ENCODE results near the gene IL11RA. TPM values are rescaled to one million over a fixed set of nuclear protein-coding genes. Genes with fewer than 3 reads are reported as not detected.

Gene IL11RA
- total RNA-seq, 5 donors from 2014 or later (not counting 1 experiment from before 2014, with no cell fraction given): 166 to 220 (median 180) TPM

- Histone ChIP-seq H3K4me3 (ENCODE audit: control insufficient read depth in 1 of 2, extremely low read depth in 1 of 2, low read length in 1 of 2) (peak within 1 kb of the TSS; percentile 77 to 88), H3K36me3 (ENCODE audit: control insufficient read depth in 2 of 2, extremely low read depth in 1 of 2, insufficient read depth in 1 of 2, low read length in 1 of 2) (peaks cover 10 to 27% of the 10 kb centered on the region in 2 donors), H3K27ac (ENCODE audit: low read length) (peak within 1 kb of the TSS; percentile 38), H3K9me3 (no peaks in the 10 kb centered on the region), H3K4me1 (ENCODE audit: control insufficient read depth in 1 of 2, extremely low read depth in 1 of 2, insufficient read depth in 2 of 2, low read length in 2 of 2) (peaks cover 6 to 33% of the 10 kb centered on the region in 2 experiments), H3K27me3 (replicated peaks in 1 of 2; ENCODE audit: control insufficient read depth in 2 of 2, extremely low read depth in 1 of 2, insufficient read depth in 2 of 2, low read length in 1 of 2) (peaks cover 2 to 42% of the 10 kb centered on the region in 2 experiments)
- 4% methylated on average over 41 of the region's 43 CpGs for WGBS (ENCODE audit: insufficient coverage)
- Mint-ChIP-seq H3K4me3 (peak within 1 kb of the TSS; percentile 93 to 97 (median 95)), H3K36me3 (peaks cover 28% of the 10 kb centered on the region), H3K27me3 (peaks cover 20 to 33% of the 10 kb centered on the region in 2 donors), H3K9me3 (no peaks in the 10 kb centered on the region), H3K27ac (peak within 1 kb of the TSS; percentile 38 to 86), H3K4me1 (peaks cover 31 to 32% (median 32%) of the 10 kb centered on the region in 3 donors)
- DNase-seq: peak; percentile 71 to 96 (median 91)
- ChIA-PET CTCF (interaction anchor here (0.5 to 2.5 kb wide), 14 partner anchors 8 to 956 kb away, joined by 3 to 31 read pairs (median 4); partner anchors contain the start of genes CCL27 (in 1 of the 2), GALT (in 1 of the 2), MYORG (in 1 of the 2) and RPP25L (in 1 of the 2)), POLR2A (interaction anchor here in 1 of 2 donors (0.6 to 1.7 kb wide), 3 partner anchors 14 to 432 kb away, joined by 6 to 10 read pairs (median 9); partner anchors contain the start of gene SIGMAR1)
- peak; percentile 98 to 99 (median 99) for ATAC-seq (replicated peaks in 1 of 4)
Measured at GRCh38 chr9:34620061-34620994, 31.7 kb upstream of the IL11RA start, which contains the start of gene DCTN3. DCTN3 (minus strand) TSS chr9:34620495; CDS start chr9:34620464, 31 bp downstream.

GRCh38 chr9:34623374-34624235 lies 28.4 kb upstream of the IL11RA start:
- no peaks in the 10 kb centered on the region for H3K9me3 ChIP-seq
- ChIA-PET CTCF (interaction anchor here in 1 of 2 donors (0.6 to 0.8 kb wide), 2 partner anchors 12 to 107 kb away, joined by 3 read pairs; no protein-coding TSS in a partner anchor), POLR2A (interaction anchor here in 1 of 2 donors (0.7 kb wide), 1 partner anchor 38 kb away, joined by 5 read pairs; no protein-coding TSS in a partner anchor)
- H3K27ac Mint-ChIP-seq: no peak overlapping the region
- H3K4me3 ChIP-seq (ENCODE audit: control insufficient read depth in 1 of 2, extremely low read depth in 1 of 2, low read length in 1 of 2): peak overlapping the region in 1 of 2 donors; percentile 7
- H3K36me3 ChIP-seq (ENCODE audit: control insufficient read depth in 2 of 2, extremely low read depth in 1 of 2, insufficient read depth in 1 of 2, low read length in 1 of 2): no peaks in the 10 kb centered on the region
- peaks cover 46 to 63% of the 10 kb centered on the region in 2 donors for H3K27me3 Mint-ChIP-seq
- no peaks in the 10 kb centered on the region for H3K36me3 Mint-ChIP-seq
- H3K4me1 Mint-ChIP-seq: peaks cover 38 to 43% (median 38%) of the 10 kb centered on the region in 3 donors
- peaks cover 12 to 72% of the 10 kb centered on the region in 2 experiments for H3K27me3 ChIP-seq (replicated peaks in 1 of 2; ENCODE audit: control insufficient read depth in 2 of 2, extremely low read depth in 1 of 2, insufficient read depth in 2 of 2, low read length in 1 of 2)
- peaks cover 9 to 44% of the 10 kb centered on the region in 2 experiments for H3K4me1 ChIP-seq (ENCODE audit: control insufficient read depth in 1 of 2, extremely low read depth in 1 of 2, insufficient read depth in 2 of 2, low read length in 2 of 2)
- no peak for ATAC-seq (replicated peaks in 1 of 4)
- peak overlapping the region in 2 of 3 donors; percentile 21 to 46 for H3K4me3 Mint-ChIP-seq
- 14% methylated on average over 52 of the region's 63 CpGs for WGBS (ENCODE audit: insufficient coverage)
- H3K27ac ChIP-seq (ENCODE audit: low read length): no peak overlapping the region
- peak in 1 of 35 experiments; percentile 14 for DNase-seq
- no peaks in the 10 kb centered on the region for H3K9me3 Mint-ChIP-seq

- 32% methylated on average over 39 of the region's 39 CpGs for WGBS (ENCODE audit: insufficient coverage)
- Histone ChIP-seq H3K27ac (ENCODE audit: low read length) (no peak overlapping the region), H3K4me3 (ENCODE audit: control insufficient read depth in 1 of 2, extremely low read depth in 1 of 2, low read length in 1 of 2) (no peak overlapping the region), H3K4me1 (ENCODE audit: control insufficient read depth in 1 of 2, extremely low read depth in 1 of 2, insufficient read depth in 2 of 2, low read length in 2 of 2) (peaks cover 6 to 48% of the 10 kb centered on the region in 2 experiments), H3K36me3 (ENCODE audit: control insufficient read depth in 2 of 2, extremely low read depth in 1 of 2, insufficient read depth in 1 of 2, low read length in 1 of 2) (no peaks in the 10 kb centered on the region), H3K27me3 (replicated peaks in 1 of 2; ENCODE audit: control insufficient read depth in 2 of 2, extremely low read depth in 1 of 2, insufficient read depth in 2 of 2, low read length in 1 of 2) (peaks cover 16 to 80% of the 10 kb centered on the region in 2 experiments), H3K9me3 (no peaks in the 10 kb centered on the region)
- DNase-seq (no peak), ATAC-seq (replicated peaks in 1 of 4) (no peak)
- H3K36me3 Mint-ChIP-seq: no peaks in the 10 kb centered on the region
- H3K27me3 Mint-ChIP-seq: peaks cover 53 to 69% of the 10 kb centered on the region in 2 donors
- ChIA-PET CTCF (interaction anchor here (1.1 to 1.9 kb wide), 2 partner anchors 9 to 24 kb away, joined by 3 to 7 read pairs; no protein-coding TSS in a partner anchor), POLR2A (no interaction called here)
- H3K4me3 Mint-ChIP-seq: no peak overlapping the region
- H3K4me1 Mint-ChIP-seq: peaks cover 33 to 38% (median 37%) of the 10 kb centered on the region in 3 donors
- H3K27ac Mint-ChIP-seq: no peak overlapping the region
- no peaks in the 10 kb centered on the region for H3K9me3 Mint-ChIP-seq
Measured at GRCh38 chr9:34624475-34625185, 27.4 kb upstream of the IL11RA start.

GRCh38 chr9:34625186-34625486 lies 26.8 kb upstream of the IL11RA start:
- H3K27ac ChIP-seq (ENCODE audit: low read length): no peak overlapping the region
- peaks cover 6 to 45% of the 10 kb centered on the region in 2 experiments for H3K4me1 ChIP-seq (ENCODE audit: control insufficient read depth in 1 of 2, extremely low read depth in 1 of 2, insufficient read depth in 2 of 2, low read length in 2 of 2)
- ChIA-PET CTCF (interaction anchor here (0.6 to 1.9 kb wide), 3 partner anchors 9 to 638 kb away, joined by 3 to 7 read pairs (median 7); no protein-coding TSS in a partner anchor), POLR2A (no interaction called here)
- no peak for DNase-seq
- no peak overlapping the region for H3K4me3 ChIP-seq (ENCODE audit: control insufficient read depth in 1 of 2, extremely low read depth in 1 of 2, low read length in 1 of 2)
- 69% methylated on average over 3 of the region's 3 CpGs for WGBS (ENCODE audit: insufficient coverage)
- Mint-ChIP-seq H3K4me3 (no peak overlapping the region), H3K36me3 (no peaks in the 10 kb centered on the region), H3K9me3 (no peaks in the 10 kb centered on the region), H3K27me3 (peaks cover 58 to 74% of the 10 kb centered on the region in 2 donors), H3K27ac (no peak overlapping the region), H3K4me1 (peaks cover 30 to 34% (median 34%) of the 10 kb centered on the region in 3 donors)
- no peaks in the 10 kb centered on the region for H3K9me3 ChIP-seq
- peaks cover 17 to 85% of the 10 kb centered on the region in 2 experiments for H3K27me3 ChIP-seq (replicated peaks in 1 of 2; ENCODE audit: control insufficient read depth in 2 of 2, extremely low read depth in 1 of 2, insufficient read depth in 2 of 2, low read length in 1 of 2)
- ATAC-seq (replicated peaks in 1 of 4): no peak
- H3K36me3 ChIP-seq (ENCODE audit: control insufficient read depth in 2 of 2, extremely low read depth in 1 of 2, insufficient read depth in 1 of 2, low read length in 1 of 2): no peaks in the 10 kb centered on the region

GRCh38 chr9:34627716-34628655 lies 24.0 kb upstream of the IL11RA start:
- Histone ChIP-seq H3K27me3 (replicated peaks in 1 of 2; ENCODE audit: control insufficient read depth in 2 of 2, extremely low read depth in 1 of 2, insufficient read depth in 2 of 2, low read length in 1 of 2) (peaks cover 19 to 74% of the 10 kb centered on the region in 2 experiments), H3K27ac (ENCODE audit: low read length) (no peak overlapping the region), H3K4me3 (ENCODE audit: control insufficient read depth in 1 of 2, extremely low read depth in 1 of 2, low read length in 1 of 2) (no peak overlapping the region), H3K4me1 (ENCODE audit: control insufficient read depth in 1 of 2, extremely low read depth in 1 of 2, insufficient read depth in 2 of 2, low read length in 2 of 2) (peaks cover 4 to 39% of the 10 kb centered on the region in 2 experiments), H3K36me3 (ENCODE audit: control insufficient read depth in 2 of 2, extremely low read depth in 1 of 2, insufficient read depth in 1 of 2, low read length in 1 of 2) (no peaks in the 10 kb centered on the region), H3K9me3 (no peaks in the 10 kb centered on the region)
- peaks cover 50 to 60% of the 10 kb centered on the region in 2 donors for H3K27me3 Mint-ChIP-seq
- peak overlapping the region; percentile 70 to 84 (median 74) for H3K4me3 Mint-ChIP-seq
- H3K36me3 Mint-ChIP-seq: no peaks in the 10 kb centered on the region
- peak overlapping the region in 1 of 2 donors; percentile 70 for H3K27ac Mint-ChIP-seq
- no peaks in the 10 kb centered on the region for H3K9me3 Mint-ChIP-seq
- ChIA-PET CTCF (no interaction called here), POLR2A (no interaction called here)
- DNase-seq (no peak), ATAC-seq (replicated peaks in 1 of 4) (peak in 3 of 4 experiments; percentile 6 to 15 (median 13))
- 41% methylated on average over 15 of the region's 20 CpGs for WGBS (ENCODE audit: insufficient coverage)
- peaks cover 19 to 25% (median 24%) of the 10 kb centered on the region in 3 donors for H3K4me1 Mint-ChIP-seq

Measured in T-cell (primary cell).